Liver (tissue), 3 donors: ENCODE data around the gene C8G.

Experiments used
- HNF4G ChIP-seq: IDR thresholded peaks from 2 replicates; pipeline ENCODE4 v1.6.1; 2016; ENCODE audit warnings: antibody characterized with exemption
- MAX ChIP-seq: IDR thresholded peaks from 2 replicates; pipeline ENCODE4 v1.6.1; 2016; ENCODE audit warnings: antibody characterized with exemption
- NR2F2 ChIP-seq: IDR thresholded peaks from 2 replicates; pipeline ENCODE4 v1.6.1; 2016; ENCODE audit warnings: antibody characterized with exemption
- REST ChIP-seq: IDR thresholded peaks from 2 replicates; pipeline ENCODE4 v1.6.1; 2016; ENCODE audit warnings: antibody characterized with exemption, mild to moderate bottlenecking
- YY1 ChIP-seq: IDR thresholded peaks from 2 replicates; pipeline ENCODE4 v1.6.1; 2016; ENCODE audit warnings: antibody characterized with exemption, mild to moderate bottlenecking
- TF ChIP-seq, protein P1 (sequence below): IDR thresholded peaks from 2 replicates; pipeline ENCODE4 v1.6.1; 2016; ENCODE audit warnings: antibody characterized with exemption
- TF ChIP-seq, protein P2 (sequence below): fragments of 150-350 bp; IDR thresholded peaks from 2 replicates; pipeline ENCODE4 v1.5.1; 2017; ENCODE audit warnings: improper control_type of control experiment, low read depth, low read length; ENCODE audit not compliant: missing input control
- donor health status: healthy.
- donor health status: healthy.

- no peak for TF ChIP-seq MAX
- TF ChIP-seq, protein P1, sequence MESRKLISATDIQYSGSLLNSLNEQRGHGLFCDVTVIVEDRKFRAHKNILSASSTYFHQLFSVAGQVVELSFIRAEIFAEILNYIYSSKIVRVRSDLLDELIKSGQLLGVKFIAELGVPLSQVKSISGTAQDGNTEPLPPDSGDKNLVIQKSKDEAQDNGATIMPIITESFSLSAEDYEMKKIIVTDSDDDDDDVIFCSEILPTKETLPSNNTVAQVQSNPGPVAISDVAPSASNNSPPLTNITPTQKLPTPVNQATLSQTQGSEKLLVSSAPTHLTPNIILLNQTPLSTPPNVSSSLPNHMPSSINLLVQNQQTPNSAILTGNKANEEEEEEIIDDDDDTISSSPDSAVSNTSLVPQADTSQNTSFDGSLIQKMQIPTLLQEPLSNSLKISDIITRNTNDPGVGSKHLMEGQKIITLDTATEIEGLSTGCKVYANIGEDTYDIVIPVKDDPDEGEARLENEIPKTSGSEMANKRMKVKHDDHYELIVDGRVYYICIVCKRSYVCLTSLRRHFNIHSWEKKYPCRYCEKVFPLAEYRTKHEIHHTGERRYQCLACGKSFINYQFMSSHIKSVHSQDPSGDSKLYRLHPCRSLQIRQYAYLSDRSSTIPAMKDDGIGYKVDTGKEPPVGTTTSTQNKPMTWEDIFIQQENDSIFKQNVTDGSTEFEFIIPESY = no peak
- TF ChIP-seq, protein P2, sequence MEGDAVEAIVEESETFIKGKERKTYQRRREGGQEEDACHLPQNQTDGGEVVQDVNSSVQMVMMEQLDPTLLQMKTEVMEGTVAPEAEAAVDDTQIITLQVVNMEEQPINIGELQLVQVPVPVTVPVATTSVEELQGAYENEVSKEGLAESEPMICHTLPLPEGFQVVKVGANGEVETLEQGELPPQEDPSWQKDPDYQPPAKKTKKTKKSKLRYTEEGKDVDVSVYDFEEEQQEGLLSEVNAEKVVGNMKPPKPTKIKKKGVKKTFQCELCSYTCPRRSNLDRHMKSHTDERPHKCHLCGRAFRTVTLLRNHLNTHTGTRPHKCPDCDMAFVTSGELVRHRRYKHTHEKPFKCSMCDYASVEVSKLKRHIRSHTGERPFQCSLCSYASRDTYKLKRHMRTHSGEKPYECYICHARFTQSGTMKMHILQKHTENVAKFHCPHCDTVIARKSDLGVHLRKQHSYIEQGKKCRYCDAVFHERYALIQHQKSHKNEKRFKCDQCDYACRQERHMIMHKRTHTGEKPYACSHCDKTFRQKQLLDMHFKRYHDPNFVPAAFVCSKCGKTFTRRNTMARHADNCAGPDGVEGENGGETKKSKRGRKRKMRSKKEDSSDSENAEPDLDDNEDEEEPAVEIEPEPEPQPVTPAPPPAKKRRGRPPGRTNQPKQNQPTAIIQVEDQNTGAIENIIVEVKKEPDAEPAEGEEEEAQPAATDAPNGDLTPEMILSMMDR = no peak
- TF ChIP-seq NR2F2 = no peak
- no peak for TF ChIP-seq REST
- no peak for TF ChIP-seq HNF4G
- no peak for TF ChIP-seq YY1
Observed at GRCh38 chr9:136970361-136970760, 25.3 kb downstream of the C8G start.
